SK-N-SH (cell line): ENCODE data around the gene CNIH3. TPM values are rescaled to one million over a fixed set of nuclear protein-coding genes. Genes with fewer than 3 reads are reported as not detected.

Experiments
- CTCF ChIA-PET: fragments of 300-600, 350-600 bp; formaldehyde crosslinking; extraction: SDS; loops from one replicate; lab custom pipeline; 2021; lab: Yijun Ruan, JAX
- POLR2A ChIA-PET: fragments of 350-600 bp; sonication (Branson Sonifier 250); formaldehyde crosslinking; extraction: SDS; loops from one replicate; lab custom pipeline; 2020; ENCODE audit warnings: antibody characterized with exemption, inconsistent platforms; lab: Yijun Ruan, JAX
- DNase-seq: peaks from one replicate; pipeline ENCODE4 v3.0.0; 2012
- H2AFZ ChIP-seq: fragments of 200-600 bp; sonication (generic); 2 replicates; pipeline ENCODE4 v1.8.1; 2016; ENCODE audit warnings: antibody characterized with exemption, mild to moderate bottlenecking, low read depth
- H3F3A ChIP-seq: fragments of 200-600 bp; sonication (generic); replicated peaks from 2 replicates; pipeline ENCODE3; 2016; ENCODE audit warnings: antibody characterized with exemption, mild to moderate bottlenecking; ENCODE audit not compliant: insufficient read depth
- H3K27ac ChIP-seq, 2 experiments: fragments of 200-500 bp in 1 of 2; fragments of 200-600 bp in 1 of 2; sonication (Bioruptor generic) in 1 of 2; sonication (generic), shearing (Covaris generic) in 1 of 2; 2 replicates each; pipeline versions ENCODE4 v1.5.1 to v1.6.1; 2014 to 2016; ENCODE audit warnings: low read depth in 2 of 2, inconsistent platforms in 1 of 2, low read length in 1 of 2, mild to moderate bottlenecking in 1 of 2, mixed read lengths in 1 of 2
- H3K27me3 ChIP-seq: fragments of 200-600 bp; sonication (generic), shearing (Covaris generic); 2 replicates; pipeline ENCODE4 v1.6.1; 2016; ENCODE audit warnings: mixed run types; ENCODE audit not compliant: insufficient read depth
- H3K36me3 ChIP-seq, 2 experiments: fragments of 200-500 bp in 1 of 2; fragments of 200-600 bp in 1 of 2; sonication (Bioruptor generic) in 1 of 2; sonication (generic) in 1 of 2; replicated peaks in 1 of 2; 2 replicates each; pipeline versions ENCODE3 to v1.5.1; 2014 to 2016; ENCODE audit warnings: low read length in 1 of 2, mild to moderate bottlenecking in 1 of 2; ENCODE audit not compliant: insufficient read depth in 2 of 2, control insufficient read depth in 1 of 2
- H3K4me1 ChIP-seq, 2 experiments: fragments of 200-500 bp in 1 of 2; fragments of 200-600 bp in 1 of 2; sonication (Bioruptor generic) in 1 of 2; sonication (generic), shearing (Covaris generic) in 1 of 2; 2 replicates each; pipeline versions ENCODE4 v1.5.1 to v1.6.1; 2014 to 2016; ENCODE audit warnings: low read depth in 1 of 2, low read length in 1 of 2, mixed run types in 1 of 2; ENCODE audit not compliant: insufficient read depth in 2 of 2, control insufficient read depth in 1 of 2
- H3K4me2 ChIP-seq: fragments of 200-600 bp; sonication (generic), shearing (Covaris generic); 2 replicates; pipeline ENCODE4 v1.6.1; 2017; ENCODE audit warnings: mixed run types
- H3K4me3 ChIP-seq, 2 experiments: fragments of 200-500 bp in 1 of 2; fragments of 200-600 bp in 1 of 2; sonication (Bioruptor generic) in 1 of 2; sonication (generic), shearing (Covaris generic) in 1 of 2; 2 replicates each; pipeline versions ENCODE4 v1.5.1 to v1.8.1; 2014 to 2016; ENCODE audit warnings: low read depth in 2 of 2, inconsistent platforms in 1 of 2, low read length in 1 of 2, mild to moderate bottlenecking in 1 of 2, mixed read lengths in 1 of 2, moderate library complexity in 1 of 2
- H3K79me2 ChIP-seq: fragments of 200-600 bp; sonication (generic); 2 replicates; pipeline ENCODE4 v1.8.1; 2017; ENCODE audit warnings: mild to moderate bottlenecking; ENCODE audit not compliant: insufficient read depth
- H3K9ac ChIP-seq: fragments of 200-600 bp; sonication (generic); 2 replicates; pipeline ENCODE4 v1.6.1; 2017; ENCODE audit warnings: mixed run types
- H3K9me2 ChIP-seq: fragments of 200-600 bp; sonication (generic); 2 replicates; pipeline ENCODE4 v1.6.1; 2017; ENCODE audit warnings: mixed run types
- H3K9me3 ChIP-seq: fragments of 200-600 bp; sonication (generic); 2 replicates; pipeline ENCODE4 v1.6.1; 2017; ENCODE audit warnings: mixed run types, mild to moderate bottlenecking, moderate library complexity
- H4K20me1 ChIP-seq: fragments of 200-600 bp; sonication (generic); 2 replicates; pipeline ENCODE4 v1.6.1; 2017; ENCODE audit warnings: mild to moderate bottlenecking, mixed run types; ENCODE audit not compliant: insufficient read depth
- CHD2 ChIP-seq: fragments of 150-350 bp; IDR thresholded peaks from 2 replicates; pipeline ENCODE4 v1.6.1; 2018; ENCODE audit warnings: low read length; ENCODE audit not compliant: partially characterized antibody
- CTCF ChIP-seq: fragments of 200-600 bp; sonication (generic); IDR thresholded peaks from 2 replicates; pipeline ENCODE4 v1.6.1; 2017; ENCODE audit warnings: antibody characterized with exemption, mild to moderate bottlenecking, moderate library complexity
- EZH2phosphoT487 ChIP-seq: fragments of 200-600 bp; sonication (generic); IDR thresholded peaks from 2 replicates; pipeline ENCODE4 v1.6.1; 2017; ENCODE audit warnings: low read depth, mixed run types, mild to moderate bottlenecking, antibody characterized with exemption, moderate library complexity, borderline replicate concordance
- FOSL2 ChIP-seq: IDR thresholded peaks from 2 replicates; pipeline ENCODE4 v1.4.0; 2012; ENCODE audit warnings: low read depth, mild to moderate bottlenecking, moderate library complexity, borderline replicate concordance
- FOXJ3 ChIP-seq: sonication (generic); formaldehyde crosslinking; IDR thresholded peaks from 2 replicates; pipeline ENCODE4 v1.5.1; 2020; ENCODE audit warnings: mild to moderate bottlenecking, missing genetic modification reagents
- GATA2 ChIP-seq: sonication (generic); formaldehyde crosslinking; IDR thresholded peaks from 2 replicates; pipeline ENCODE4 v1.5.0; 2020; ENCODE audit warnings: mild to moderate bottlenecking, missing genetic modification reagents
- IRF3 ChIP-seq: fragments of 150-350 bp; IDR thresholded peaks from 2 replicates; pipeline ENCODE4 v1.6.1; 2016; ENCODE audit warnings: mild to moderate bottlenecking, low read depth, low read length
- JUND ChIP-seq: IDR thresholded peaks from 2 replicates; pipeline ENCODE4 v1.4.0; 2012
- MAX ChIP-seq: IDR thresholded peaks from 2 replicates; pipeline ENCODE4 v1.4.0; 2012; ENCODE audit warnings: low read depth
- MXI1 ChIP-seq: IDR thresholded peaks from 2 replicates; pipeline ENCODE4 v1.6.1; 2012; ENCODE audit warnings: mild to moderate bottlenecking, low read depth, low read length, improper control_type of control experiment
- NFIC ChIP-seq: IDR thresholded peaks from 2 replicates; pipeline ENCODE4 v1.4.0; 2012; ENCODE audit warnings: borderline replicate concordance
- NRF1 ChIP-seq: IDR thresholded peaks from 2 replicates; pipeline ENCODE4 v1.6.1; 2012; ENCODE audit warnings: low read depth, mild to moderate bottlenecking, low read length
- RAD21 ChIP-seq: IDR thresholded peaks from 2 replicates; pipeline ENCODE4 v1.6.1; 2012; ENCODE audit warnings: mild to moderate bottlenecking, low read length
- RCOR1 ChIP-seq: fragments of 150-350 bp; IDR thresholded peaks from 2 replicates; pipeline ENCODE4 v1.6.1; 2017; ENCODE audit warnings: antibody characterized with exemption, low read length
- RFX5 ChIP-seq: IDR thresholded peaks from 2 replicates; pipeline ENCODE4 v1.6.1; 2012; ENCODE audit warnings: mild to moderate bottlenecking, improper control_type of control experiment, low read length
- SMC3 ChIP-seq: IDR thresholded peaks from 2 replicates; pipeline ENCODE4 v1.6.1; 2012; ENCODE audit warnings: low read depth, low read length, improper control_type of control experiment
- TAF1 ChIP-seq: IDR thresholded peaks from 2 replicates; pipeline ENCODE4 v1.6.1; 2012; ENCODE audit warnings: low read depth, mild to moderate bottlenecking, low read length, moderate library complexity, borderline replicate concordance
- TCF12 ChIP-seq: IDR thresholded peaks from 2 replicates; pipeline ENCODE4 v1.4.0; 2012
- TEAD4 ChIP-seq: IDR thresholded peaks from 2 replicates; pipeline ENCODE4 v1.4.0; 2012; ENCODE audit warnings: mild to moderate bottlenecking, borderline replicate concordance; ENCODE audit not compliant: insufficient read depth
- ZBTB33 ChIP-seq: IDR thresholded peaks from 2 replicates; pipeline ENCODE4 v1.4.0; 2012; ENCODE audit warnings: low read depth, borderline replicate concordance
- WGBS: methylation state at CpG from one replicate; pipeline ENCODE4 v1.1.6; 2017; ENCODE audit warnings: low lambda C conversion rate; 5-methylcytosine and 5-hydroxymethylcytosine counted together
- polyA plus RNA-seq, 3 experiments: library from polyadenylated mRNA; depleted of rRNA; stranded (reverse); fragments of >200 nt; gene quantifications; 2 replicates each; pipeline ENCODE4 v1.2.3, GENCODE V29; 2012

The CNIH3 gene
- polyA plus RNA-seq, 1 of the 3 experiments (the other 2 are of a cell fraction), result 18.8 TPM

- H3K9ac ChIP-seq, result no peak overlapping the region
- no peak overlapping the region for H3K27ac ChIP-seq
- H3F3A ChIP-seq, result peaks cover 4% of the 10 kb centered on the region
- 97% methylated on average over 2 of the region's 3 CpGs for WGBS
- H3K36me3 ChIP-seq, result peaks cover 0 to 7% of the 10 kb centered on the region in 2 experiments
- CTCF ChIA-PET, result interaction anchor here (0.5 kb wide), 1 partner anchor 674 kb away, joined by 3 read pairs; no protein-coding TSS in a partner anchor
- H3K4me3 ChIP-seq, result no peak overlapping the region
- TF ChIP-seq ZBTB33 (no peak), FOXJ3 (no peak), EZH2phosphoT487 (no peak), RFX5 (no peak), RCOR1 (no peak), CHD2 (no peak), TAF1 (no peak), RAD21 (no peak), MAX (no peak), TCF12 (no peak), NRF1 (no peak)
- H3K9me2 ChIP-seq, result no peaks in the 10 kb centered on the region
- H2AFZ ChIP-seq, result no peak overlapping the region
- POLR2A ChIA-PET, result no interaction called here
- H4K20me1 ChIP-seq, result peaks cover 4% of the 10 kb centered on the region
- peaks cover 6% of the 10 kb centered on the region; the same call in 1 of the 2 replicates for H3K79me2 ChIP-seq
- H3K27me3 ChIP-seq, result no peaks in the 10 kb centered on the region
- no peaks in the 10 kb centered on the region for H3K4me1 ChIP-seq
- DNase-seq, result no peak
- H3K4me2 ChIP-seq, result no peak overlapping the region
- H3K9me3 ChIP-seq, result no peaks in the 10 kb centered on the region
These were observed 78.9 kb downstream of the CNIH3 start for GRCh38 chr1:224694969-224695368.

GRCh38 chr1:224696021-224696420 lies 79.9 kb downstream of the CNIH3 start:
- H3K9me3 ChIP-seq, result no peaks in the 10 kb centered on the region
- peaks cover 4% of the 10 kb centered on the region for H3F3A ChIP-seq
- H3K27me3 ChIP-seq, result no peaks in the 10 kb centered on the region
- H2AFZ ChIP-seq, result no peak overlapping the region
- peaks cover 0 to 7% of the 10 kb centered on the region in 2 experiments for H3K36me3 ChIP-seq
- no peak for DNase-seq
- no peak overlapping the region for H3K4me3 ChIP-seq
- H3K4me2 ChIP-seq, result no peak overlapping the region
- ChIA-PET POLR2A (no interaction called here), CTCF (no interaction called here)
- peaks cover 6% of the 10 kb centered on the region; the same call in 1 of the 2 replicates for H3K79me2 ChIP-seq
- H3K4me1 ChIP-seq, result no peaks in the 10 kb centered on the region; a peak in 1 of 4 replicates
- H3K27ac ChIP-seq, result no peak overlapping the region
- peaks cover 4% of the 10 kb centered on the region for H4K20me1 ChIP-seq
- H3K9ac ChIP-seq, result no peak overlapping the region
- WGBS, result 95% methylated on average over 2 of the region's 2 CpGs
- no peaks in the 10 kb centered on the region for H3K9me2 ChIP-seq
- TF ChIP-seq TEAD4 (no peak), CTCF (no peak), MXI1 (no peak), IRF3 (no peak), NRF1 (no peak), TAF1 (no peak), GATA2 (CRISPR knock-in tag) (no peak), FOSL2 (no peak), NFIC (no peak), JUND (no peak), SMC3 (no peak), ZBTB33 (no peak), RCOR1 (no peak)
